Ectodermal cell (in vitro differentiated cells): Measurements from ENCODE around the gene ANKRD13D.

ENCODE experiments used
- H3K27ac ChIP-seq: 2 replicates; pipeline ENCODE4 v1.7.0; 2013; ENCODE audit warnings: mild to moderate bottlenecking, low read depth, low read length; ENCODE audit not compliant: insufficient read depth, poor library complexity, severe bottlenecking
- H3K27me3 ChIP-seq: 2 replicates; pipeline ENCODE4 v1.7.0; 2013; ENCODE audit warnings: mild to moderate bottlenecking, low read length; ENCODE audit not compliant: insufficient read depth, control insufficient read depth, poor library complexity, severe bottlenecking
- H3K36me3 ChIP-seq: one replicate; pipeline ENCODE4 v1.7.0; 2013; ENCODE audit warnings: low read length; ENCODE audit not compliant: control insufficient read depth, insufficient read depth
- H3K4me1 ChIP-seq: one replicate; pipeline ENCODE4 v1.7.0; 2013; ENCODE audit warnings: low read length; ENCODE audit not compliant: control insufficient read depth, insufficient read depth
- H3K4me3 ChIP-seq: 2 replicates; pipeline ENCODE4 v1.7.0; 2013; ENCODE audit warnings: low read depth, low read length, control low read depth; ENCODE audit not compliant: insufficient read depth
- H3K9me3 ChIP-seq: 2 replicates; pipeline ENCODE4 v1.7.0; 2013; ENCODE audit warnings: mild to moderate bottlenecking, low read length, moderate library complexity; ENCODE audit not compliant: control insufficient read depth
- WGBS, 2 experiments: methylation state at CpG; one replicate each; pipeline ENCODE4 v1.1.7; 2013; ENCODE audit warnings: missing lambda C conversion rate in 2 of 2; 5-methylcytosine and 5-hydroxymethylcytosine counted together

The ANKRD13D gene

DNA sequence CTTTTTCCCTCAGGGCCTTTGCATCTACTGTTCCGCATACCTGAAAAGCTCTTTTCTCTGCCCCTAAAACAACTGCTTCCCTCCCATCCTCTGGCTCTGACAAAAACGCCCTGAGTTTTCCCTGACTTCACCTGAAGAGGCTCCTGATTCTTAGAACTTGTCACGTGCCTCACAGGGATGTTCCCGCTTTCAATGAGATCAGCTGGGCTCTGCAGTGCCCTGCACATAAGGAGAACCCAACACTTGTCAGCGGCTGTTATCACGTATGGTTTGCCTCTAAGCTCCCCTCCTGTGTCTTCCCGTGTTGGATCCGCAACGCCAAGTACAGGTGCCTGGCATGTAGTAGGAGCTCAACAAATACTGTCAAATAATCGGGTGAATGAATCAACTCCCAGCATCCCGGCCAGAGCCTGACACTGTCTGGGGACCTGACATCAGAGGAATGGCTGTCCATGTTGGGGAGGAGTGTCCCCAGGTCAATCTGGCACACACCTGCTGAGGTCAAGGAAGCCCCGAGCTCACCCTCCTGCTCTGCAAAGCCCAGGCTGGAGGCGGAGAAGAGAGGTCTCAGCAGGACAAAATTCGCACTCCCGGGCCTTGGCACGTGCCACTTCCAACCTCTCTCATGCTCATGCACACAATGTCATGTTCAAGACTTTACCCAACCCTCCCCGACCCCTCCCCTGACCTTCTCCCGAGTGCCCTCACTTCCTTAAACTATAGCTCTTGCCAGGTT, 27.0 kb upstream of the ANKRD13D start:
- no peaks in the 10 kb centered on the region for H3K9me3 ChIP-seq
- H3K27me3 ChIP-seq: peaks cover 25% of the 10 kb centered on the region
- H3K27ac ChIP-seq: no peak overlapping the region
- no peaks in the 10 kb centered on the region for H3K4me1 ChIP-seq
- no peak overlapping the region for H3K4me3 ChIP-seq
- WGBS, 2 experiments: 58 to 60% methylated on average over 17 to 18 of the region's 18 CpGs
- H3K36me3 ChIP-seq: no peaks in the 10 kb centered on the region

DNA sequence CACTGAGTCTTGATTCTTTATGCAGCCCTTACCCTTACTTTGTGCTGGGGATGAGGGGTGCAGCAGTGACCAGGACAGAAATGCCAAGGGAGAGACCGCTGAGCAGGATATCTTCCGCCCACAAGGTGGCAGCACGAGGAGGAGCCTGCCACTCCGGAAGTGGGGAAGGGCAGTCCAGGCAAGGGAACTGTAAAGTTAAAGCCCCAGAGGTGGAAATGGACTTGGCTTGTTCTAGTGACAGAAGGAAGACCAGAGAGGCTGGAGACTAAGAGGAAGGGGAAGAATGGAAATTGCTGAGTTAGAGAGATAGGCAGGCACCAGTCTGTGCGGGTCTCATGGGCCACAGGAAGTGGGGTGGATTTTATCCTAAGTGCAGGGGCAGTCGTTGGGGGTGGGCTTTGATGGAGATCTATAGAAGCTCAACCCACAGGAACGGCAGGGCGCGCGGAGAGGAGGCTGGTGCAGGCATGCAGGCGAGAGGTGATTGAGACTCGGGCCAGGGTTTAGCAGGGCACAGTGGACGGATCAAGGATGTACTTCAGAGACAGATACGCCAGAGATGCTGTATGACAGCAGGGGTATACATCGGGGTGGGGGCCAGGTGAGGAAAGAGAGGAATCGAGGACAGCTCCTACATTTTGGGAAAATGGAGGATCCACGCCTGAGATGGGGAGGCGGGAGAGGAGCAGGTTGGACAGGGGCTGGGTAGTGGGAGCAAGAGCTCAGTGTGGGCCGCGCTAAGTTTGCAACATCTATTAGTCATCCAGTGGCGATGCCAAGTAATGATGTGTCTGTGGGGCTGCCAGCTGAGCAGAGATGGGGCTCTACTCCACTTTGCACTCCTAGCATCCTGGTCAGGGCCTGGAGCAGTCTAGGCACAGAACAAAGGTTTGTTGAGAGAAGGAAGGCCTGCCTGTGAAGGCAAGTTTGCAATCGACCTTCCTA, 26.1 kb upstream of the ANKRD13D start:
- 67 to 69% methylated on average over 22 of the region's 22 CpGs for WGBS, 2 experiments

DNA sequence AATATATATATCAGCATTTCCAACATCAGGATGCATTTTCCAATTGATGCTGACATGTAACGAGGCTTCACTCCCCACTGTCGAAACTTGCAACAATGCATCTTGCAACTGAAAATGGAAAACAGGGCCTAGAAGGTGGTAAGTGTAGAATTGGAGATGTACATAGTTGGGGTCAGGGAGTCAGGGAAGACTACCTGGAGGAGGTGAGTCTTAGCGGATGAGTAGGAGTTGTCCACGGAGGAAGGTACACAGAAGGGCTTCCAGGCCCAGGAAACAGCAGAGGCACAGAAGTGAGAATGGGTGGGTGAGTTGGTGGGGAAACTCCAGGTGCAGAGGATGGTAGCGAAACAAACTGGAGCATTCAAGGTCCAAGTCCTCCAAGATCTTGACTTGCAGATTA, 24.8 kb upstream of the ANKRD13D start:
- peaks cover 16% of the 10 kb centered on the region for H3K4me1 ChIP-seq
- 93 to 95% methylated on average over 5 of the region's 5 CpGs for WGBS, 2 experiments
- no peaks in the 10 kb centered on the region for H3K9me3 ChIP-seq
- H3K36me3 ChIP-seq: no peaks in the 10 kb centered on the region
- H3K27ac ChIP-seq: no peak overlapping the region
- no peak overlapping the region for H3K4me3 ChIP-seq
- peaks cover 25% of the 10 kb centered on the region for H3K27me3 ChIP-seq

More for the DNA sequence above, 26.1 kb upstream of the ANKRD13D start:
- H3K4me3 ChIP-seq: no peak overlapping the region
- no peak overlapping the region for H3K27ac ChIP-seq
- peaks cover 7% of the 10 kb centered on the region for H3K4me1 ChIP-seq
- no peaks in the 10 kb centered on the region for H3K36me3 ChIP-seq
- H3K9me3 ChIP-seq: no peaks in the 10 kb centered on the region
- H3K27me3 ChIP-seq: peaks cover 25% of the 10 kb centered on the region

DNA sequence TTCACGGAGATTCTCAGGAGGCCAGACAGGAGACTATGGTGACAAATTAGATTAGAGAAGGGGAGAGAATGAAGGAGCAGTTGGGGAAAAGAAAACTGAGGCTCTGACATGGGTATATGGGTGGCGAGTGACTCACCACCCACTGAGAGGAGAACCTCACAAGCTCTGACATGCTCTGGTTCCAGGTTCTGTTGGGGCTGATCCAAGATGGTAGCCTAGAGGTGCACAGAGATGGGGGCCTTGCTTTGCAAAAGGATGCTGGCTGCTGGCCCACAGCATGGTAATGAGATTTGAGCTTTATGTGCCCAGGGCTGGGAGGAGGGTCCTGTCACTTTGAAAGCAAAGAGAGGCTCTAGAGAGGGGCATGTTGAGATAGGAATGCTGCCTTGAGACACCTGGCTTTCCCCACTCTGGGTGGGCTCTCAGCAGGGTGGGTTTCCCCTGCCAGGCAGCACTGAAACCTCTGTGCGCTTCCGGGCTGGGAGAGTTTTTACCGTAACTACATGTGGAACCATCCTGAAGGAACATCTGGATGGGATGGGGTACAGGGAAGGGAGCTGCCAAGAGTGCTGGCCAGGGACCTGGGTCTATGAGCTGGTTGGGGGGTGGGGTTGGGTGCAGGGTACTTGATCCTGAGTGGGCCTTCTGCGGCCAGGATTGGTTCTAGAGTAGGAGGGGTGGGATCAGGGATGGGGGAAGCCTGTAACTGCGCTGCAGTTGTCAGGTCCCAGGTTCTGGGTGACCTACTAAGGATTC, 24.0 kb upstream of the ANKRD13D start:
- no peaks in the 10 kb centered on the region for H3K36me3 ChIP-seq
- no peak overlapping the region for H3K27ac ChIP-seq
- 89 to 94% methylated on average over 7 of the region's 7 CpGs for WGBS, 2 experiments
- no peaks in the 10 kb centered on the region for H3K9me3 ChIP-seq
- peaks cover 25% of the 10 kb centered on the region for H3K27me3 ChIP-seq
- peaks cover 23% of the 10 kb centered on the region for H3K4me1 ChIP-seq
- no peak overlapping the region for H3K4me3 ChIP-seq

DNA sequence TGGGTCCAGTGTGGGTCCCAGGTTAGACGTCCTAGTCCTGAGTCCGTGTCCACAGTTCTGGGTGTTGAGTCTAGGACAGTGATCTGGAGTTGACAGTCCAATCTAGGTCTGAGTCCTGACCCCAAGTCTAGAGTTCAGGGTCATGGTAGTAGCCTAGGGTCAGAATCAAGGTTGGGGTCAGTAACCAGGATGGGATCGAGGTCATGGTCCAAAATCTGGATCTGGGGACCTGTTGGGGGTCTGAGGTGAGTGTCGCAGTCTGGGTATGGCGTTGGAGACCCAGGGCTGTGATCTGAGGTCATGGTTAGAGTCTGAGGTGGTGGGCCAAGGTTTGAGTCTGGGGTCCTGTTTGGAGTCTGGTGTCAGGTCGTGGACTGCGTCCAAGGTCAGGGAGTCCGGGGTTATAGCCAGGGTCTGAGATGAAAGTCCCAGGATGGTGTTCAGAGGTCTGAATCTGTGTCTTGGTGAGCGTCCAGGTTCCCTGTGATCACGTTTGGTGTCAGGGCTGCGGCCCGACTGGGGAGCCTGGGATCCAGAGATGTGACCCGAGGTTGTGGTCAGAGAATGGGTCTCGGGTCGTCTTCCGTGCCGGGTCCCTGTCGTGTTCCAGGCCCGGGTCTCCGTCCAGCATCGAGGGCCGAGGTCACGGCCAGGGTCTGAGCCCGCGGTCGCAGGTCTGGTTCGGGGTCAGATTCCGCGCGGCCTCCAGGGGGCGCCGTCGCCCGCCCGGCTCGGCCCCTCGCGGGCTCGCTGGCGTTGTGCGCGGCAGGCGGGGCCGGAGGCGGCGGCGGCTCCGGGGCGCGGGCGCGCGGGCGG, 23.3 kb upstream of the ANKRD13D start:
- Histone ChIP-seq H3K36me3 (no peaks in the 10 kb centered on the region), H3K9me3 (no peaks in the 10 kb centered on the region), H3K27me3 (peaks cover 25% of the 10 kb centered on the region), H3K27ac (no peak overlapping the region), H3K4me1 (peaks cover 29% of the 10 kb centered on the region), H3K4me3 (no peak overlapping the region)
- WGBS, 2 experiments: 17 to 18% methylated on average over 54 of the region's 54 CpGs

DNA sequence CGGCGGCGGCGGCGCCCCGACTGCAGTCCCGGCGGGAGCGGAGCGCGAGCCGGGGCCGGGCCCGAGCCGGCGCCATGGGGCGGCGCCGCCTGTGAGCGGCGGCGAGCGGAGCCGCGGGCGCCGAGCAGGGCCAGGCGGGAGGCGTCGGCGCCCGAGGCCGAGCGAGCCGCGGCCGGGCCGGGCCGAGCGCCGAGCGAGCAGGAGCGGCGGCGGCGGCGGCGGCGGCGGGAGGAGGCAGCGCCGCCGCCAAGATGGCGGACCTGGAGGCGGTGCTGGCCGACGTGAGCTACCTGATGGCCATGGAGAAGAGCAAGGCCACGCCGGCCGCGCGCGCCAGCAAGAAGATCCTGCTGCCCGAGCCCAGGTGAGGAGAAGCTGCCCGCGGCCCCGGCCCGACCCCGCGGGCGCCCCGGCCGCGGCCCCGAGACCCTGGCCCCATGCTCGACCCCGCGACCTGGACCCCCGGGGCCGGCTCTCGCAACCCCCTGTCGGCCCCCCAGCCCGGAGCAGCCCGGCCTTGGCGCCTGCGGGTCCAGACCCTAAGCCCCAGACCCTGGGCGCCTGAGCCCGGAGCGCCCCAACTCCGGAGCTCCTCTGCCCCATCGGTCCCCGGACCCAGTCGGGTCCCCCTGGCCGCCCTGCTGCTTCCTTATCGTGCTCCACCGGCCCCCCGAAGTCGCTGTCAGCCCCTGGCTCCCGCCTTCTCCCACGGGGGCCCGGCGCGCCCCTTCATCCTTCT, 22.5 kb upstream of the ANKRD13D start, which contains the start of gene GRK2:
Gene GRK2 (plus strand): TSS at position 25 of the 739 bp plus-strand sequence. CDS start 227 bp downstream, at position 252.
- peaks cover 24% of the 10 kb centered on the region for H3K27me3 ChIP-seq
- H3K36me3 ChIP-seq: no peaks in the 10 kb centered on the region
- no peaks in the 10 kb centered on the region for H3K9me3 ChIP-seq
- H3K27ac ChIP-seq: no peak within 1 kb of the TSS
- H3K4me1 ChIP-seq: peaks cover 37% of the 10 kb centered on the region
- peak within 1 kb of the TSS; percentile 86 for H3K4me3 ChIP-seq
- WGBS, 2 experiments: 0 to 1% methylated on average over 103 of the region's 103 CpGs

DNA sequence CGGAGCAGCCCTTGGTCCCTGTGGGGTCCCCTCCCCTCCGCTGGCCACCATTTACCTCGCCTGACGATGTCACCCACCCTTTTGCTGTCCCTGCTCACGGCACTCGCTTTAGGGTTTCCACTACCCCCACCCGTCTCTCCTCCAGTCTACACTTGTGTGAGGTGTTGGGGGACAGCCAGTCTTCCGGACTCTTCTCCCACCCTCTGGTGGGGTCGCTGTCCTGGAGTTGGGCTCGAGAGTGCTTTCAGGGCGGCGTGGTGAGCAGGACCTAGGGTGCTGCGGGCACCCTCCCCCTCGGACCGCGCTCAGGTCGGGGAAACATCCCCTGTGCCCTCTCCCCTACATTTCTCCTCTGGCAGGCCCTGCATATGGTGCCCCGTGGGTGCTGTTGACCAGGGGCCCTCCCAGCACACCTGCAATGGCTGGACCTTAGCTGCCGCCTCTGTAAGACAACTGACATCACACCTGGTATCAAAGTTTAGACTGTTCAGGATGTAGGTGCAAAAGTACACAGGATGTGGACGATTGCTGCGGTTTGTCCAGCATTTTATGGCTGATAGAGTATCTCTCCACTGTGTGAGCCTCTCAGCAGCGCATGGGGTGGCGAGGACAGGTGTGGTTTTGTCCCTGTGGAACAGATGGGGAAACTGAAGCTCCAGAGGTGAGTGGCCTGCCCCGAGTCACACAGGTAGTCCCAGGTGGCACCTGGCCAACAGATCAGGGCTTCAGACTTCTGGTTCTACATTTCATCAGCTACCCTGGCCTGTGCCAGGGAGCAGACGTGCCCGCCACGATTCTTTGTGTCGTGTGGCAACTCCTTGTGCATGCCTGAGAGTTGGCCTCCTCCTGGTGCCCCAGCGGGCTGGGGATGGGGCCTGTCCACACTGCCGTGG, 21.7 kb upstream of the ANKRD13D start:
- no peaks in the 10 kb centered on the region for H3K9me3 ChIP-seq
- H3K36me3 ChIP-seq: no peaks in the 10 kb centered on the region
- peak overlapping the region; percentile 86 for H3K4me3 ChIP-seq
- no peak overlapping the region for H3K27ac ChIP-seq
- H3K4me1 ChIP-seq: peaks cover 39% of the 10 kb centered on the region
- peaks cover 16% of the 10 kb centered on the region for H3K27me3 ChIP-seq
- WGBS, 2 experiments: 47 to 49% methylated on average over 30 of the region's 30 CpGs

DNA sequence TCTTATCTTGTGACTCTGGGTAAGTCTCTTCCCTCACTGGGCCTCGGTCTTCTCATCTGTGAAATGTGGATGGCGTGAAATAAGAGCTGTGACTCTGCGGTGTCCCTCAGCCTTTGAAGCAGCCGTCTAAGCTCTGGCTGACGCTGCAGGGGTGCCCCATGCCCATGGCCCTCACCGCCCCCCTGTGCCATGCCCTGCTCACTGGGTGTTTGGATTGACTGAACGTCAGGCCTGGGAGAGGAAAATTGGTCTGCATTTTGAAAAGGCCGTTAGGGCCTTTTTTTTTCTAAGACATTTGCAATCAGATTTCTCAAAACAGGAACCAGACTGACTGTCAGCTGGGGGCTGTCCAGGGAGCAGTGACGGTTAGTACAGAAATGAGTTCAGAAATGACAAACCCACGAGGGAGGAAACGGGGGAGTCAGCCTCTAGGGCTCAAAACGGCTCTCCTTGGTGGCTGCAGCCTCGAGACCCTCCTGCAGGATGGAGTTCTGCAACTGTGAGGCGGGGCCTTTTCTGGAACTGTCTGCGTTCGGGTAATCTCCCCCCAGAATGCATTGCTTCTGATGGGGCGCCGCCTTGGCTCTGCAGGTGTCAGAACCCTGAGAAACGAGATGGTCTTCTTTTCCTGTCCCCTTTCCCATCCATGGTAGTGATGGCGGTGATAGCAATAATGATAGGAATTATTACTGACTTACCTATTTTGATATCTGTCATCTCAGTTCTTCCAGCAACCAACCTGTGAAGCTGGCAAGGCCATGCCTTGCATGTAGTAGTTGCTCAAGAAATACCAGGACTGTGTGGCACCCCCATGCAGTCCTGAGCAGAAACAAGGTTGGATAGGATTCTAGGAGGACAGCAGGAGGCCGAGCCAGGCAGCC, 20.8 kb upstream of the ANKRD13D start:
- Histone ChIP-seq H3K27ac (no peak overlapping the region), H3K36me3 (no peaks in the 10 kb centered on the region), H3K9me3 (no peaks in the 10 kb centered on the region), H3K4me1 (peaks cover 39% of the 10 kb centered on the region), H3K27me3 (peaks cover 15% of the 10 kb centered on the region), H3K4me3 (no peak overlapping the region)
- 91 to 92% methylated on average over 20 to 21 of the region's 21 CpGs for WGBS, 2 experiments
